Skeletal muscle tissue (tissue), 4 donors: ENCODE results near the gene POR. TPM values are rescaled to one million over a fixed set of nuclear protein-coding genes. Genes with fewer than 3 reads are reported as not detected.

ENCODE experiments used
- H3K27ac ChIP-seq: one replicate; pipeline ENCODE4 v1.7.0; 2013; ENCODE audit warnings: mild to moderate bottlenecking, low read depth, low read length, inconsistent platforms
- H3K27me3 ChIP-seq, 3 donors: one replicate each; pipeline ENCODE4 v1.7.0; 2013; ENCODE audit warnings: low read length in 3 of 3; ENCODE audit not compliant: control insufficient read depth in 3 of 3, insufficient read depth in 3 of 3
- H3K36me3 ChIP-seq, 3 donors: one replicate each; pipeline ENCODE4 v1.7.0; 2013; ENCODE audit warnings: low read length in 3 of 3; ENCODE audit not compliant: control insufficient read depth in 3 of 3, insufficient read depth in 3 of 3
- H3K4me1 ChIP-seq, 3 donors: one replicate each; pipeline ENCODE4 v1.7.0; 2013; ENCODE audit warnings: low read length in 3 of 3, mild to moderate bottlenecking in 3 of 3; ENCODE audit not compliant: control insufficient read depth in 3 of 3, insufficient read depth in 3 of 3
- H3K4me3 ChIP-seq, 3 donors: one replicate each; pipeline ENCODE4 v1.7.0; 2013; ENCODE audit warnings: low read length in 3 of 3
- H3K9ac ChIP-seq, 3 donors: one replicate each; pipeline ENCODE4 v1.7.0; 2013; ENCODE audit warnings: low read length in 3 of 3, mild to moderate bottlenecking in 3 of 3, moderate library complexity in 2 of 3, low read depth in 1 of 3
- H3K9me3 ChIP-seq, 3 donors: one replicate each; pipeline ENCODE4 v1.7.0; 2013; ENCODE audit warnings: low read length in 3 of 3; ENCODE audit not compliant: control insufficient read depth in 3 of 3
- total RNA-seq: library from RNA; depleted of rRNA; stranded (reverse); fragments of >200 nt; gene quantifications from one replicate; pipeline ENCODE4 v1.2.3, GENCODE V29; 2014
- donor health status: Osteomylitis.

The POR gene
- total RNA-seq, 1 donor from 2014 or later: 42.8 TPM

DNA sequence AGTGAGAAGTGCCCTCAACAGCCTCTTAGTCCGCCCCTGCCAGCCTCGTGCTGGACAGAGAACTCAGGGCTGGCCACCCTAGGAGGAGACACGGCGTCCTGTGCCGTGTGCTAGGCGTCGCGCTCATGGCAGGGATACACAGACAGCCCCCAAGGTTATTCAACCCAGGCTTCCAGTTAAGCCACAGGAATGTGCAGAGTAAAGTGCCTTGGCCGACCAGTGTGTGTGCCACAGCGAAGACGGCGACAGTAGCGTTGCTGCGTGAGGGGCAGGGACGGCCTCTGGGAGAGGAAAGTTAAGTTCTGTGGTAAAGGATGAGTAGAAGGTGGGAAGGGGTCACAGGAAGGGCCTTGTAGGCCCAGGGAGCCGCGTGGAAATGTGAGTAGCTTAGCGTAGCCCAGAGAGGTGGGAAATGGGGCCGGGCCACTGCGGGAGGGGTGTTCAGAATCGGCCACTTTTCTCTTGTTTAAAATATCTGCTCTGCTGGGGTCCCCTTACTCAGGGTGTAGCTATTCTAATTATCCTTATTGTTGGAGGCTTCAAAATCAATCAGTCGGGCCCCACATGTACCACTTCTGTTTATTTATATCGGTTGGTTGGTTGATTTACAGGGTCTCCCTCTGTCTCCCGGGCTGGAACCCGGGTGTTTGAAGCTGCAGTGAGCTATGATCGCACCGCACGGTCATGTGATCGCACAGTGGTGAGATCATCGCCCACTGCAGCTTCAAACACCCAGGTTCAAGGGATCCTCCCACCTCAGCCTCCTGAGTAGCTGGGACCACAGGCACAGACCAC, 54.9 kb downstream of the POR start:
- Histone ChIP-seq H3K4me1 (peaks cover 62 to 70% (median 67%) of the 10 kb centered on the region in 3 donors), H3K36me3 (peaks cover 2 to 4% (median 3%) of the 10 kb centered on the region in 3 donors), H3K9ac (peak overlapping the region in 2 of 3 donors; percentile 45 to 60), H3K4me3 (peak overlapping the region in 2 of 3 donors; percentile 32 to 54), H3K27ac (peak overlapping the region; percentile 99), H3K9me3 (no peaks in the 10 kb centered on the region), H3K27me3 (no peaks in the 10 kb centered on the region)

- H3K27ac ChIP-seq: peak overlapping the region; percentile 64
- H3K36me3 ChIP-seq: peaks cover 0 to 4% (median 3%) of the 10 kb centered on the region in 3 donors
- H3K4me1 ChIP-seq: peaks cover 46 to 55% (median 52%) of the 10 kb centered on the region in 3 donors
- H3K9me3 ChIP-seq: no peaks in the 10 kb centered on the region
- H3K9ac ChIP-seq: peak overlapping the region in 1 of 3 donors; percentile 60
- H3K27me3 ChIP-seq: no peaks in the 10 kb centered on the region
- H3K4me3 ChIP-seq: peak overlapping the region in 1 of 3 donors; percentile 54
Measured at GRCh38 chr7:75971309-75971960, 56.5 kb downstream of the POR start.

- H3K4me1 ChIP-seq: peaks cover 39 to 49% (median 45%) of the 10 kb centered on the region in 3 donors
- H3K9me3 ChIP-seq: no peaks in the 10 kb centered on the region
- H3K27ac ChIP-seq: peak overlapping the region; percentile 64
- peak overlapping the region in 1 of 3 donors; percentile 60 for H3K9ac ChIP-seq
- H3K4me3 ChIP-seq: peak overlapping the region in 1 of 3 donors; percentile 54
- no peaks in the 10 kb centered on the region for H3K27me3 ChIP-seq
- H3K36me3 ChIP-seq: peaks cover 0 to 4% (median 4%) of the 10 kb centered on the region in 3 donors
Measured at GRCh38 chr7:75971961-75972763, 57.2 kb downstream of the POR start.

- peak overlapping the region in 1 of 3 donors; percentile 23 for H3K4me3 ChIP-seq
- H3K27ac ChIP-seq: no peak overlapping the region
- H3K9ac ChIP-seq: no peak overlapping the region
- H3K36me3 ChIP-seq: peaks cover 21 to 35% (median 27%) of the 10 kb centered on the region in 3 donors
- no peaks in the 10 kb centered on the region for H3K27me3 ChIP-seq
- H3K9me3 ChIP-seq: no peaks in the 10 kb centered on the region
- peaks cover 7 to 20% (median 19%) of the 10 kb centered on the region in 3 donors for H3K4me1 ChIP-seq
Measured at GRCh38 chr7:75977743-75978142, 62.8 kb downstream of the POR start.

- no peaks in the 10 kb centered on the region for H3K27me3 ChIP-seq
- no peak overlapping the region for H3K9ac ChIP-seq
- H3K36me3 ChIP-seq: peaks cover 30 to 41% (median 32%) of the 10 kb centered on the region in 3 donors
- no peak overlapping the region for H3K4me3 ChIP-seq
- no peak overlapping the region for H3K27ac ChIP-seq
- peaks cover 7 to 21% (median 19%) of the 10 kb centered on the region in 3 donors for H3K4me1 ChIP-seq
- no peaks in the 10 kb centered on the region for H3K9me3 ChIP-seq
Measured at GRCh38 chr7:75979759-75980429, 64.9 kb downstream of the POR start.

DNA sequence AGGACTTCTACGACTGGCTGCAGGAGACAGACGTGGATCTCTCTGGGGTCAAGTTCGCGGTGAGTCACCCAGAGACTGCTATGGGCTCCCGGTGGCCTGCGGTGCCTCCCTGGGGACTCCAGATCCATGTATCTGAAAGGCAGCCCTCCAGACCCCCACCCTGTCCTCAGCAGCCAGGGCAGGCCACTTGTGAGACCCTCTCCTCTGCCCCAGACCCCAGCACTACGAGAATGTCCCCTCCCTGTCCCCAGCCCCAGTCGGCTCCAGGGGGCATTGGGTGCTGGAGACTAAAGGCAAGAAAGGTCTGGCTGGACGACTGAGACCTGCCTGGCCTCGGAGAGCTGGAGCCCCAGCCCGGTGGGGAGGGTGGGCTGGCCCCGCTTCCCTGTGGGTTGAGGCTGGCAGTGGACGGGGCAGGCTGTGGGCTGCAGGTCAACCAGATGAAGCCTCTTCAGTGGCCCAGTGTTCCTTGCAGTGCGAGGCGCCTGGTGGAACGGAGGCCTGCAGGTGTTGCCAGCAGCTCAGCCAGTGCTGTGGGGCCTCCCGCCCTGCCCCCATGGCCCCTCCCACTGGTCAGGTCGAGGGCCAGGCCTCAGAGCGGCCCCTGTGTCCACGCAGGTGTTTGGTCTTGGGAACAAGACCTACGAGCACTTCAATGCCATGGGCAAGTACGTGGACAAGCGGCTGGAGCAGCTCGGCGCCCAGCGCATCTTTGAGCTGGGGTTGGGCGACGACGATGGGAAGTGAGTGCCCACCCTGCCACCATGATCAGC, 65.7 kb downstream of the POR start:
- H3K9me3 ChIP-seq: no peaks in the 10 kb centered on the region
- H3K27me3 ChIP-seq: no peaks in the 10 kb centered on the region
- peaks cover 34 to 46% (median 38%) of the 10 kb centered on the region in 3 donors for H3K36me3 ChIP-seq
- H3K9ac ChIP-seq: no peak overlapping the region
- no peak overlapping the region for H3K4me3 ChIP-seq
- H3K4me1 ChIP-seq: peaks cover 7 to 21% (median 19%) of the 10 kb centered on the region in 3 donors
- H3K27ac ChIP-seq: no peak overlapping the region

DNA sequence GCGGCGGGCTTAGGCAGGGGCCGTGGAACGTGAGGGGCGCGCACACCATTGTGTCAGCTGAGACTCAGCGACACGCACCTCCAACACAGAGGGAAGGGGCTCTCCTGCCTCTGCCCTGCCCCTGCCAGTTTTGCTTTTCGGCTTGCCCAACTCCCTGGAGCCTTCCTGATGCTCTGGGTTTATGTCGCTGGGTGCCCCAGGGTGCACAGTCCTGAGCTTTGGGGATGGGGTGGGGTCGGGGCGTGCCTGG, 66.2 kb downstream of the POR start:
- H3K27ac ChIP-seq: no peak overlapping the region

DNA sequence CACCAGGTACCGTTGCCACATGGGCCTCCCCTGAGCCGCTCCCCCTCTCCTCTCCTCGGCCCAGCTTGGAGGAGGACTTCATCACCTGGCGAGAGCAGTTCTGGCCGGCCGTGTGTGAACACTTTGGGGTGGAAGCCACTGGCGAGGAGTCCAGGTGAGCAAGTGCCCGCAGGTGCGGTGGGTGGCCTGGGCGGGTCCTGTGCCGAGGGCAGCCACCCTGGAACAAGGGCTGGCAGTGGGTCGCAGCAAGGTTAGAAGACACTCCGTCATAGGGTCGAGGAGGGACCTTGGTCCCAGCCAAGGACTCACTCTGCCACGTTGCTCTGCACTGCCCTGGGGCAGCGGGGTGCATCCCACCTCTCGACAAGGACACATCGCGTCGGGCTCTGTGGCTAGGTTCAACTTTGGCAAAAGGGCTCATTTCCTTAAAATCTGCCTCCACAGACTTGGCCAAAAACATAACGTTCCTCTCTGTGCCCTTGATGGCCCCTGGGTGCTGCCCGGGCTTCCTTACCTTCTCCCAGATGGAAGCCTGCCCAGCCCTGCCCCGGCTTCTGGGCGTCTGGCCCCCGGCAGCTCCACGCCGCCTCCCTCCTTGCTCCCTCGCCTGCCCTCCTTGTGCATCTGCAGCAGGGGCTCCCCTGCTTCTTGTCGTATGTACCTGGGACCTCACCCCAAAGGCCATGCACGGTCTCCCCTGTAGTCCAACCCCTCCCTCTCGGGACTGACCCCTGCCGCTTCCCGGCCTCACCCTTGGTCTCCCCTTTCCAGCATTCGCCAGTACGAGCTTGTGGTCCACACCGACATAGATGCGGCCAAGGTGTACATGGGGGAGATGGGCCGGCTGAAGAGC, 66.7 kb downstream of the POR start:
- H3K36me3 ChIP-seq: peaks cover 40 to 57% (median 48%) of the 10 kb centered on the region in 3 donors
- H3K9me3 ChIP-seq: no peaks in the 10 kb centered on the region
- H3K4me3 ChIP-seq: no peak overlapping the region
- H3K9ac ChIP-seq: no peak overlapping the region
- H3K27ac ChIP-seq: no peak overlapping the region
- no peaks in the 10 kb centered on the region for H3K27me3 ChIP-seq
- H3K4me1 ChIP-seq: peaks cover 7 to 21% (median 19%) of the 10 kb centered on the region in 3 donors

More for the DNA sequence above, 66.2 kb downstream of the POR start:
- Histone ChIP-seq H3K4me1 (peaks cover 7 to 21% (median 19%) of the 10 kb centered on the region in 3 donors), H3K4me3 (no peak overlapping the region), H3K27me3 (no peaks in the 10 kb centered on the region), H3K9ac (no peak overlapping the region), H3K9me3 (no peaks in the 10 kb centered on the region), H3K36me3 (peaks cover 37 to 51% (median 43%) of the 10 kb centered on the region in 3 donors)
